Chondrocyte (in vitro differentiated cells): ENCODE data around the gene CDRT15. TPM values are rescaled to one million over a fixed set of nuclear protein-coding genes. Genes with fewer than 3 reads are reported as not detected.

ENCODE experiments used
- DNase-seq: peaks from one replicate; pipeline ENCODE4 v3.0.0; 2021; ENCODE audit warnings: mixed read lengths, low spot score
- H3K27ac Mint-ChIP-seq: one replicate; pipeline ENCODE4 v1.8.0; 2021; ENCODE audit warnings: mild to moderate bottlenecking, moderate library complexity, mixed read lengths; ENCODE audit not compliant: unreplicated experiment
- H3K27me3 Mint-ChIP-seq: 2 replicates; pipeline ENCODE4 v1.8.0; 2021; ENCODE audit warnings: low read depth, mixed read lengths
- H3K36me3 Mint-ChIP-seq: 2 replicates; pipeline ENCODE4 v1.8.0; 2021; ENCODE audit warnings: low read depth, mixed read lengths
- H3K4me1 Mint-ChIP-seq: 2 replicates; pipeline ENCODE4 v1.8.0; 2021; ENCODE audit warnings: low read depth, mild to moderate bottlenecking, mixed read lengths
- H3K4me3 Mint-ChIP-seq: one replicate; pipeline ENCODE4 v1.8.0; 2021; ENCODE audit warnings: mild to moderate bottlenecking, moderate library complexity, mixed read lengths; ENCODE audit not compliant: unreplicated experiment
- H3K9me3 Mint-ChIP-seq: 2 replicates; pipeline ENCODE4 v1.8.0; 2021; ENCODE audit warnings: low read depth, mixed read lengths
- total RNA-seq: library from RNA; stranded (reverse); gene quantifications from 3 replicates; pipeline ENCODE4 v1.2.1, GENCODE V29; 2021
- TF ChIP-seq, protein P1 (sequence below): fragments of 200-600 bp; sonication (generic); IDR thresholded peaks from 2 replicates; pipeline ENCODE4 v1.5.0; 2021; ENCODE audit warnings: antibody characterized with exemption, mild to moderate bottlenecking, moderate library complexity

CDRT15 gene
- total RNA-seq, 1 donor from 2014 or later: not detected

DNA sequence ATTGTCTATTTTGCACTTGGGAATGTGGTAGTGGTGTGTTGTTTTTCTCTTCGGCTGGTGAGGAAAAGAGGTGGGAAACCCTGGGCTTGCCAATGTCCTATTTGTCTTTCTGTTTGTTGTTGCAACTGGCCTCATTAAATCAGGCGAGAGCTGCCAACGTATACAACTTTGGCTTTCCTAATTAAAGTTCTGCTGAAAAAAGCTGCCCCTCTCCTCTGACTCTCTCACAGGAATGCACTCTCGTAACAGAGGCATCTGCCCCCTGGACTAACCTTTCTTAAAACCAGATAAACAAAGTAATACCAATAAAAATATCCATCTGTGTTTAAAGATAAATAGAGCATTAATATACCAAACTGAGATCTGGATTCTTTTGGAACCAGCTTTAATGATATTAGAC, 7.8 kb downstream of the CDRT15 start:
- Mint-ChIP-seq H3K4me1 (peaks cover 38% of the 10 kb centered on the region), H3K27me3 (no peaks in the 10 kb centered on the region), H3K9me3 (peaks cover 4% of the 10 kb centered on the region), H3K27ac (peak overlapping the region; percentile 9), H3K36me3 (peaks cover 2% of the 10 kb centered on the region), H3K4me3 (no peak overlapping the region)
- no peak for DNase-seq
- TF ChIP-seq, protein P1, sequence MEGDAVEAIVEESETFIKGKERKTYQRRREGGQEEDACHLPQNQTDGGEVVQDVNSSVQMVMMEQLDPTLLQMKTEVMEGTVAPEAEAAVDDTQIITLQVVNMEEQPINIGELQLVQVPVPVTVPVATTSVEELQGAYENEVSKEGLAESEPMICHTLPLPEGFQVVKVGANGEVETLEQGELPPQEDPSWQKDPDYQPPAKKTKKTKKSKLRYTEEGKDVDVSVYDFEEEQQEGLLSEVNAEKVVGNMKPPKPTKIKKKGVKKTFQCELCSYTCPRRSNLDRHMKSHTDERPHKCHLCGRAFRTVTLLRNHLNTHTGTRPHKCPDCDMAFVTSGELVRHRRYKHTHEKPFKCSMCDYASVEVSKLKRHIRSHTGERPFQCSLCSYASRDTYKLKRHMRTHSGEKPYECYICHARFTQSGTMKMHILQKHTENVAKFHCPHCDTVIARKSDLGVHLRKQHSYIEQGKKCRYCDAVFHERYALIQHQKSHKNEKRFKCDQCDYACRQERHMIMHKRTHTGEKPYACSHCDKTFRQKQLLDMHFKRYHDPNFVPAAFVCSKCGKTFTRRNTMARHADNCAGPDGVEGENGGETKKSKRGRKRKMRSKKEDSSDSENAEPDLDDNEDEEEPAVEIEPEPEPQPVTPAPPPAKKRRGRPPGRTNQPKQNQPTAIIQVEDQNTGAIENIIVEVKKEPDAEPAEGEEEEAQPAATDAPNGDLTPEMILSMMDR: no peak

DNA sequence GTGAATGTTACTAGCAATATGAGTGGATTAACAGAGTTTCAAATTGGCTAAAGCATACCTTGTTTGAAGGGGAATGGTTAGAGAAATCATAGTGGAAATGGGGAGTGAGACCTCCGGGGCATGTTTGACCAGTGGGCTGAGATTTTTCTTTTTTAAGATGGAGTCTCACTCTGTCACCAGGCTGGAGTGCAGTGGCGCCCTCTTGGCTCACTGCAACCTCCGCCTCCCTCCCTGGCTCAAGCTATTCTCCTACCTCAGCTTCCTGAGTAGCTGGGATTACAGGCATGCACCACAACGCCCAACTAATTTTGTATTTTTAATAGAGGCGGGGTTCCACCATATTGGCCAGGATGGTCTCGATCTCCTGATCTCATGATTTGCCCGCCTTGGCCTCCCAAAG, 9.6 kb downstream of the CDRT15 start:
- H3K4me3 Mint-ChIP-seq: no peak overlapping the region
- H3K9me3 Mint-ChIP-seq: peaks cover 4% of the 10 kb centered on the region
- H3K27me3 Mint-ChIP-seq: no peaks in the 10 kb centered on the region
- H3K27ac Mint-ChIP-seq: no peak overlapping the region
- DNase-seq: no peak
- TF ChIP-seq, protein P1: no peak
- H3K36me3 Mint-ChIP-seq: peaks cover 2% of the 10 kb centered on the region
- peaks cover 38% of the 10 kb centered on the region for H3K4me1 Mint-ChIP-seq

DNA sequence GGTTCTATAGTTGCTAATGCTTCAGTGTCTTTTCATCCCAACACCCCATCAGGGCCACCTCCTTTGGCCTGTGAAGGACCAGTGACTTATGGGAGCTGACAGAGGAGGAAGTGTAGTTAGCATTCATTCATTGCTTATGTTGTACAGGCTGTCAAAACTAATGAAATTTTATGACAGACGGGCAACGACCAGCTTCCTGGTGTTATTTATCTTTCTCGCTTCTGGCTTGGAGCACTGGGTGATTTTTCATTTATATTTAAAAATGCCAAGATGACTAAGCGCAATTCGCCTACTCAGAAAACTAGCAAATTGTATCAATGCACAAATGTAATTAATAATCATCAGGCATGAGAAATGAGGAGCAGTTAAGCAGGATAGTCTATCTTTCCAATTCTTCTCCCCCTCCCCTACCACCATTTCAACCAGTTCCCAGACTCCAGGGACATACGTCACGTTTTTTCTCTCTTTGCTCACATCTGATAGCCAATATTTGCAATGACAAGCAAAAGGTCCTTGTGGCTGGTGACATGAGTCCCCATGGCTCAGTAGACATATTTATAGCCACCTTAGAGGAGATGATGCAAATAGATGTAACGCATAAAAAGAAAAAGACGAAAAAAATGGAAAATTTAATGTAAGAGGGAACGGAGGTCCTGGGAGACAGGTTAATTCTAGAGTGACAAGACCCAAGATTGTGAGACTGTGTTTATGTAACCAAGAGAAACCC, 11.2 kb downstream of the CDRT15 start:
- no peak overlapping the region for H3K4me3 Mint-ChIP-seq
- H3K27me3 Mint-ChIP-seq: no peaks in the 10 kb centered on the region
- no peak for DNase-seq
- TF ChIP-seq, protein P1: no peak
- H3K27ac Mint-ChIP-seq: peak overlapping the region; percentile 55
- H3K36me3 Mint-ChIP-seq: peaks cover 2% of the 10 kb centered on the region
- peaks cover 4% of the 10 kb centered on the region for H3K9me3 Mint-ChIP-seq
- peaks cover 33% of the 10 kb centered on the region for H3K4me1 Mint-ChIP-seq

DNA sequence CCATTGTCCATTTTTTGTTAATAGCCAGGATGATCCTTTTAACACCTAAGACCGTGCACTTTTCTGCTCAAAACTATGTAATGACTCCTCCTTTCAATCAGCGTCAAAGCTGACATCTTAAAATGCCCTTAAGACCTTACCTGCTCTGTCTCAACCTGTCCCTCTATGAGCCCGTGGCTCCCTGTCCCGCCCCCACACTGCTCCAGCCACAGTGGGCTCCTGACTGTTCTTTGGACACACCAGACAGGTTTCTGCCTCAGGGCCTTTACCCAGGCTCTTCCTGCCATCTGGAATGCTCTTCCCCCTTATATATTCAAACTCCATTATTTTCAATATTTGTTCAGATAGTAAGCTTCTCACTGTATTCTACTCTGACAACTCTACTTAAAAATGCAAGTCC, 14.1 kb downstream of the CDRT15 start:
- TF ChIP-seq, protein P1: no peak
- H3K4me3 Mint-ChIP-seq: no peak overlapping the region
- peaks cover 2% of the 10 kb centered on the region for H3K36me3 Mint-ChIP-seq
- H3K27ac Mint-ChIP-seq: no peak overlapping the region
- H3K4me1 Mint-ChIP-seq: peaks cover 17% of the 10 kb centered on the region
- H3K27me3 Mint-ChIP-seq: no peaks in the 10 kb centered on the region
- no peak for DNase-seq
- peaks cover 3% of the 10 kb centered on the region for H3K9me3 Mint-ChIP-seq

DNA sequence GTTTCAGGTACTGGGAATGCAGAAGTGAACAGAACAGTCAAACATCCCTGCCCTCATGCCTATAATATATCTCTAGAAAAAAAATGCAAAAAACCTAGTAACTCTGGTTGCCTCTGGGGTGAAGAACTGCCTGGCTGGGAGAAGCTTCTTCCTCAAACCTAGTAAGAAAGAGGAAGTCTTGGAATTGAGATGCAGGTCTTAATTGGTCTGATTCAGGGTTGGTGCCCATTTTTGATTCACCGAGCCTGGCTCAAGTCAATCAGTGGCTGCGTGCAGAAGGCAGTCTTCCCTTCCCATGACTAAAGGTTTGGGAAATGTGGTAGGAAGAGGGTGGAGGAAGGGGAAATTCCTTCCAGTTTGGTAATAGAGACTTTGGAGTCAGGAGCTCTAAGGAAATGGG, 22.4 kb downstream of the CDRT15 start:
- Mint-ChIP-seq H3K9me3 (peaks cover 4% of the 10 kb centered on the region), H3K36me3 (peaks cover 19% of the 10 kb centered on the region), H3K27ac (no peak overlapping the region), H3K4me1 (peaks cover 4% of the 10 kb centered on the region), H3K4me3 (no peak overlapping the region), H3K27me3 (no peaks in the 10 kb centered on the region)
- DNase-seq: no peak
- TF ChIP-seq, protein P1: no peak
